ENCODE results near the gene BACE2. TPM values are rescaled to one million over a fixed set of nuclear protein-coding genes. Genes with fewer than 3 reads are reported as not detected.
A peak's percentile ranks its signal among the peaks of the same experiment; 100 is the strongest.

The BACE2 gene
- total RNA-seq, 1 experiment from 2014 or later: 33.8 TPM

- in situ Hi-C loops (cut with HindIII; ENCODE audit: low pct_unique_long_range_greater_than_20kb, low sequenced_read_pairs): no loop called here
- DNase-seq (ENCODE audit: low read depth): no peak
Observed at GRCh38 chr21:41199588-41199987, 31.6 kb downstream of the BACE2 start.

- no peak for DNase-seq (ENCODE audit: low read depth)
- in situ Hi-C loops (cut with HindIII; ENCODE audit: low pct_unique_long_range_greater_than_20kb, low sequenced_read_pairs): no loop called here
Observed at GRCh38 chr21:41201385-41201784, 33.4 kb downstream of the BACE2 start.

GRCh38 chr21:41204736-41205135 lies 36.8 kb downstream of the BACE2 start:
- in situ Hi-C loops (cut with HindIII; ENCODE audit: low pct_unique_long_range_greater_than_20kb, low sequenced_read_pairs): no loop called here

GRCh38 chr21:41207401-41208375 lies 39.7 kb downstream of the BACE2 start:
- in situ Hi-C loops (cut with HindIII; ENCODE audit: low pct_unique_long_range_greater_than_20kb, low sequenced_read_pairs): no loop called here
- DNase-seq (ENCODE audit: low read depth): peak; percentile 78

More at GRCh38 chr21:41204736-41205135, 36.8 kb downstream of the BACE2 start:
- no peak for DNase-seq (ENCODE audit: low read depth)

DNA sequence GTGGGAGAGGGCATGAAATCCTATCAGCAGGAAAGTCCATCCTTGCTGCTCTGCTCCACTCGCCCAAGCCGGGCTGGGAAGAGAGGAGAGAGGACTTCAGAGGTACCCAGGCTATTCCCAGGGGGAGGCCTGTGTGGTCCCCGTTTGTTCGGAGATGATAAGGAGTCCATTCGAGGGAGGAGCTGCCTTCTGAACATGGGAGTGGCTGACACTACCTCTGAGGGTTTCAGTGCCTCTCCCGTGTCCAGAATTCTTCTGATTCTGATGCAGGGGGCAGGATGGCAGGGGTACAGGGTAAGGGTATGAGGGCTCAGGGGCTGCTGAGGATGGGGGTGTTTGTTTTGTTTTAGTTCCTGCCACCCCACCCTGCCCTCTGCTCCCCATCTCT lies 40.4 kb downstream of the BACE2 start:
- in situ Hi-C loops (cut with HindIII; ENCODE audit: low pct_unique_long_range_greater_than_20kb, low sequenced_read_pairs): no loop called here
- no peak for DNase-seq (ENCODE audit: low read depth)

DNA sequence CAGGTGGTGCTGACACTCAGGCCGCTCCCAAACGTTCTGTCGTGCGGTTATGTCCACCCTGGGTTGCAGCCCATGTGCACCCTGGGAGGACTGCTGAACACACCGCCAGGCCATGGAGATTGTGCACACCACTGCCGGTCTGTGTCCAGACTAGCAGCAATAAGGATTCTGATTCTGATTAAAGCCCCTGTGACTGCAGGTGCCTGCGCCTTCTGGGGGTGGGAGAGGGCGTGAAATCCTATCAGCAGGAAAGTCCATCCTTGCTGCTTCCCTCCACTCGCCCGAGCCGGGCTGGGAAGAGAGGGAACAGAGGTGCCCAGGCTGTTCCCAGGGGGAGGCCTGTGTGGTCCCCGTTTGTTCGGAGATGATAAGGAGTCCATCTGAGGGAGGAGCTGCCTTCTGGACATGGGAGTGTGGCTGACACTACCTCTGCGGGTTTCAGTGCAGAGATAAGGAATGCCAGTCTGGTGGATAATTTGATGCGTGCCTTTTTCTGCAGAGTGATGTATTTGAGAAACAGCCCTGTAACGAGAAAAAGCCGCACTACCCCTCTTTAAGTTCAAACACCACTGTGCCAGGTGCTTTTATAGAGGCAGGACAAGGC lies 41.2 kb downstream of the BACE2 start:
- no peak for DNase-seq (ENCODE audit: low read depth)
- in situ Hi-C loops (cut with HindIII; ENCODE audit: low pct_unique_long_range_greater_than_20kb, low sequenced_read_pairs): no loop called here

GRCh38 chr21:41210426-41211059 lies 42.6 kb downstream of the BACE2 start:
- DNase-seq (ENCODE audit: low read depth): no peak
- in situ Hi-C loops (cut with HindIII; ENCODE audit: low pct_unique_long_range_greater_than_20kb, low sequenced_read_pairs): no loop called here

DNA sequence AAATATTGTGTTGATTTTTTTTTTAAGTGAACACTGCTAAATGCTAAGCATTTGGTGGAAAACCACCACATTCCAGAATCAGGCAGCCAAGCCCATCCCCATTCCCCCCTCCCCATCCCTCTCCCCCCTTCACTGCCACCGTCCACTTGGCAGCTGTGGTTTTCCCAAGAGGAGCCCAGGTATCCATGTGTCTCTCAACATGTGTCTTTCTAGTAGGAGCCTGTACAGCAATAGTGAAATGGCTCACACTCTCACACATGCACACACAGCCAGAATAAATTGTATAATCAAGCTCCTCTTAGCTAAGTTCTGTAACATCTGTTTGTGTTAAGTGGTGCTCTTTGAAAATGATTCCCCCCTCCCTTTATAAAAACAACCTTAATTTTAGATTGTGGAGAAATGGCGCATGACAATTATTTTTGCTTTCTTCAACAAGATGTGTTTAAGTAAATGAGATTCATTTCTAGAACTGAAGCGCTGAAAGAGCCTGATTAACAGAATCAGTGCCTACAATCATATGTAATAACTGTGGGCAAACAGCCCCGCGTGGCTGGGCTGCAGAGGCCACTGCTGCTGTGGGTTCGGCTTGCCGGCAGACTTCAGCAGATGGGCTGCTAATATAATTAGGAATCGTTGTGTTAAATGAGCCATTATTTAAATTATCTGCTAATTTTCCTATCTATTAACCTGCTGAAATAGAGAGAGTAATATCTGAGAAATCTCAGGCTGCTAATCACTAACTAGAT lies 43.3 kb downstream of the BACE2 start:
- in situ Hi-C loops (cut with HindIII; ENCODE audit: low pct_unique_long_range_greater_than_20kb, low sequenced_read_pairs): no loop called here
- DNase-seq (ENCODE audit: low read depth): no peak

- no peak for DNase-seq (ENCODE audit: low read depth)
- in situ Hi-C loops (cut with HindIII; ENCODE audit: low pct_unique_long_range_greater_than_20kb, low sequenced_read_pairs): no loop called here
Observed at GRCh38 chr21:41213021-41213420, 45.1 kb downstream of the BACE2 start.

GRCh38 chr21:41215856-41216408 lies 48.0 kb downstream of the BACE2 start:
- no peak for DNase-seq (ENCODE audit: low read depth)
- in situ Hi-C loops (cut with HindIII; ENCODE audit: low pct_unique_long_range_greater_than_20kb, low sequenced_read_pairs): no loop called here

- in situ Hi-C loops (cut with HindIII; ENCODE audit: low pct_unique_long_range_greater_than_20kb, low sequenced_read_pairs): no loop called here
- DNase-seq (ENCODE audit: low read depth): no peak
Observed at GRCh38 chr21:41216486-41216885, 48.5 kb downstream of the BACE2 start.

- in situ Hi-C loops (cut with HindIII; ENCODE audit: low pct_unique_long_range_greater_than_20kb, low sequenced_read_pairs): no loop called here
- DNase-seq (ENCODE audit: low read depth): no peak
Observed at GRCh38 chr21:41217671-41218385, 49.9 kb downstream of the BACE2 start.

- no peak for DNase-seq (ENCODE audit: low read depth)
- in situ Hi-C loops (cut with HindIII; ENCODE audit: low pct_unique_long_range_greater_than_20kb, low sequenced_read_pairs): no loop called here
Observed at GRCh38 chr21:41219498-41220207, 51.7 kb downstream of the BACE2 start.

DNA sequence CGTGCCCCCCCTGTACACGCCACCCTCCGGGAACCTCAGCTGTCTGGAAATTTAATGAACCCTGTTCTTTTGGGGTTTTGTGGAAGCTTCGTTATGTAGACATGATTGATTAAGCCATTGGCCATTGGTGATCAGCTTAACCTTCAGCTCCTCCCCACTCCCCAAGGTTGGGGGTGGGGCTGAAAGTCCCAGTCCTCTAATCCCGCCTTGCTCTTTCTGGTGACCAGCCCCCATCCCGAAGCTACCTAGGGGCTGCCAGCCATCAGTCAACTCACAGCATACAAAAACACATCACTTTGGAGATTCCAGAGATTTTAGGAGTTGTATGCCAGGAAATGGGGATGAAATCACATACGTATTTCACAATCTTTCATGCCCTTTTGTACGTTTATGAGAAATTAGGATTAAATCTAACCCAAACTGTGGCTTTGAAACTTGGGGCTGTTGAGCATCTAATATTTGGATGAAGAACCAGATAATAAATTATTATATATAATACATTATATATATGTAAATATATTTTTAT lies 52.3 kb downstream of the BACE2 start:
- in situ Hi-C loops (cut with HindIII; ENCODE audit: low pct_unique_long_range_greater_than_20kb, low sequenced_read_pairs): no loop called here
- DNase-seq (ENCODE audit: low read depth): no peak

DNA sequence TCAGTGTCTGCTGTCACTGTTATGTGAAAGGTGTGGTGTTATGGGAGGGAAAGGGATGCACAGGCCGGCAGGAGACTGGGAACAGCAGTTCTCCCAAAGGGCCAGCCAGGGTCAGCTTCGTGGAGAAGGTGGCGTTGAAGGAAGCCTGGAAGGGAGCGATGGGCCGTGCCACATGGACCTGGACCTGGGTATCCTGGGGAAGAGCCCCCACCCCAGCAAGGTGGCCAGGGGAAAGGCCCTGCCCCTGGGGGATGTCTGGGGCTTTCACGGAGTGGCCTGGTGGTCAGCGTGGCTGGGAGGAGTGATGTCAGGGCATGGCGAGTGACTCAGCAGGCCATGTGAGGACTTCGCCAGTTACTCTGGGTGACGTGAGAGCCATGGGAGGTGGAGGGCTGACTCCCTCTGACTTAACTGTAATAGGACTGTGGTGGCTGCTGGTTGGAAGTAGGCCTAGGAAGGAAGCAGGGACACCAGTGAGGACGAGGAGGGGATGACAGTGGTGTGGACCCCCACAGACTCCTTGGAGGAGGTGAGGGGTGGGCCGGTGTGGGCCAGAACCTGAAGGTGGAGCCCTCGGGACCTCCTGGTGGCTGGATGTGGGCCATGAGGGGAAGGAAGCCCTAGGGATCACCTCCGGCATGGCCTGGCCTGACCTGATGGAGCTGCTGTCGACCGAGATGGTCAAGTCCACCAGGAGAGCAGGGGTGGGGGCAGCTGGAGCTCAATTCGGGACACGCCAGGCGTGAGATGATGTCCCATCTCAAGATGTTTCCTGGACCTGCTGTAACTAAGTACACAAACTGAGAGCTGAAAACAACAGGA lies 54.5 kb downstream of the BACE2 start:
- DNase-seq (ENCODE audit: low read depth): no peak
- in situ Hi-C loops (cut with HindIII; ENCODE audit: low pct_unique_long_range_greater_than_20kb, low sequenced_read_pairs): no loop called here

DNA sequence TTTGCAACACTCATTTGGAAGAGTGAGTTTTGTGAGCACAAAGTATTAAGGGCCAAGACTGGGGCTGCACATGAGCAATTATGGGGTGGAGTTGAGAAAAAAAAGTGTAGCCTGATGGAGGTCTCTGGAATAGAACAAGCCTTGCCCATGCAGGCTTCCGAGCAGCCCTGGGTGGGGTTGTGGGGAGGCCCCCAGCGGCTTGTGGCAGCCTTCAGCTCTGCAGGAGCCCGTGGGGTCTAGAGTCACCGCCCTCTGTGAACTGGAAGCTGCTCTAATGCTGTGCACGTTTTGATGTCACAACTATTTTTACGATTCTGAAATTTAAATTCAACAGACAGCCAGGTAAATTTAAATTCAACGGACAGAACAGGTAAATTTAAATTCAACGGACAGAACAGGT lies 58.9 kb downstream of the BACE2 start:
- in situ Hi-C loops (cut with HindIII; ENCODE audit: low pct_unique_long_range_greater_than_20kb, low sequenced_read_pairs): no loop called here
- no peak for DNase-seq (ENCODE audit: low read depth)

All from Caki2 (cell line).